Measurements from ENCODE around the gene UACA. TPM values are rescaled to one million over a fixed set of nuclear protein-coding genes. Genes with fewer than 3 reads are reported as not detected.

Gene UACA
- total and polyA plus RNA-seq, 2 of the 8 experiments (the other 6 are each of a cell fraction or from before 2014, with no cell fraction given): 28.6 to 38.9 TPM

GRCh38 chr15:70770863-70771262 is 7.5 kb upstream of the UACA start:
- H4K8ac ChIP-seq (ENCODE audit: extremely low read depth, insufficient read depth, low read length): no peak overlapping the region
- no peak overlapping the region for H3K9ac ChIP-seq (replicated peaks in 1 of 4; ENCODE audit: extremely low read depth in 1 of 4, low read depth in 3 of 4, low read length in 3 of 4)
- ChIA-PET POLR2A (ENCODE audit: partially characterized antibody) (no interaction called here), CTCF (ENCODE audit: partially characterized antibody) (no interaction called here)
- no peak overlapping the region for H4K91ac ChIP-seq (replicated peaks; ENCODE audit: insufficient read length, low read length)
- no peak overlapping the region for H2BK20ac ChIP-seq (ENCODE audit: low read length)
- H2AFZ ChIP-seq (ENCODE audit: low read length): no peak overlapping the region
- H3K4me3 ChIP-seq (ENCODE audit: extremely low read depth in 1 of 4, insufficient read depth in 2 of 4, low read depth in 3 of 4, low read length in 4 of 4): no peak overlapping the region
- no peak overlapping the region for H3K23ac ChIP-seq (ENCODE audit: insufficient read length)
- no peaks in the 10 kb centered on the region for H3K9me3 ChIP-seq (ENCODE audit: insufficient read depth in 2 of 2, low read depth in 1 of 2, low read length in 1 of 2)
- H3K36me3 ChIP-seq (ENCODE audit: control insufficient read depth in 2 of 4, insufficient read depth in 4 of 4, low read length in 3 of 4): no peaks in the 10 kb centered on the region
- no peaks in the 10 kb centered on the region for H3K4me1 ChIP-seq (replicated peaks in 1 of 4; ENCODE audit: control insufficient read depth in 3 of 4, insufficient read depth in 4 of 4, low read length in 3 of 4)
- H3K27ac ChIP-seq (ENCODE audit: low read depth, low read length): no peak overlapping the region
- 92% methylated on average over 3 of the region's 3 CpGs; no CpG with 5 or more reads in 1 of the 2 experiments for WGBS, 2 experiments (ENCODE audit: extremely low coverage in 1 of 2, insufficient coverage in 1 of 2, insufficient read length in 1 of 2, insufficient replicate concordance in 2 of 2, low coverage in 1 of 2, low lambda C conversion rate in 2 of 2, missing lambda C conversion rate in 1 of 2)
- no peak overlapping the region for H2BK12ac ChIP-seq (ENCODE audit: low read depth, low read length)
- no peak overlapping the region for H3K4me2 ChIP-seq (ENCODE audit: insufficient read depth in 1 of 2, low read depth in 2 of 2, low read length in 2 of 2)
- H3K56ac ChIP-seq (replicated peaks; ENCODE audit: insufficient read length, low read depth, low read length): no peak overlapping the region
- H3K79me2 ChIP-seq (ENCODE audit: control insufficient read depth in 1 of 2, insufficient read depth in 2 of 2, low read length in 2 of 2): no peaks in the 10 kb centered on the region
- DNase-seq (ENCODE audit: low read depth in 1 of 2, low spot score in 2 of 2) (no peak), FAIRE-seq (no peak)
- no peak overlapping the region for H2AK5ac ChIP-seq (ENCODE audit: low read depth, low read length)
- no peak overlapping the region for H2BK5ac ChIP-seq (ENCODE audit: low read depth, low read length)
- H3K79me1 ChIP-seq (ENCODE audit: low read depth, low read length): no peaks in the 10 kb centered on the region
- no peak overlapping the region for H4K5ac ChIP-seq (ENCODE audit: insufficient read length, low read depth, low read length)
- no peak overlapping the region for H3K4ac ChIP-seq (replicated peaks; ENCODE audit: insufficient read length, low read depth, low read length)
- H2BK15ac ChIP-seq (ENCODE audit: low read length): no peak overlapping the region
- no peak overlapping the region for H3K14ac ChIP-seq (ENCODE audit: insufficient read length)
- no peaks in the 10 kb centered on the region for H3K23me2 ChIP-seq (ENCODE audit: low read depth, low read length)
- TF ChIP-seq ZNF274 (IDR thresholded peaks at IDR 0.05; ENCODE audit: borderline replicate concordance, extremely low read depth, low read length): no peak
- TF ChIP-seq CBX8 (IDR thresholded peaks at IDR 0.05; ENCODE audit: borderline replicate concordance, low read depth, low read length): no peak
- no peak for TF ChIP-seq SUZ12 (IDR thresholded peaks at IDR 0.05; ENCODE audit: low read length)
- no peak for TF ChIP-seq BCL11A (IDR thresholded peaks at IDR 0.05; ENCODE audit: low read depth in 2 of 2, low read length in 2 of 2)
- no peak for TF ChIP-seq PHF8 (conservative IDR thresholded peaks at IDR 0.05; ENCODE audit: low read depth, low read length)
- TF ChIP-seq HDAC6 (IDR thresholded peaks at IDR 0.05; ENCODE audit: low read depth, low read length): no peak
- H3K27me3 ChIP-seq (replicated peaks in 1 of 4; ENCODE audit: control insufficient read depth in 3 of 4, extremely low read depth in 1 of 4, insufficient read depth in 3 of 4, low read length in 3 of 4): no peaks in the 10 kb centered on the region
- no peak overlapping the region for H3K18ac ChIP-seq (ENCODE audit: extremely low read depth, low read length)
- H2BK120ac ChIP-seq (replicated peaks; ENCODE audit: low read depth, low read length): no peak overlapping the region
- no peaks in the 10 kb centered on the region for H4K20me1 ChIP-seq (replicated peaks in 1 of 2; ENCODE audit: control insufficient read depth in 1 of 2, insufficient read depth in 2 of 2, low read length in 2 of 2)
